GM08714 (cell line): ENCODE data around the gene IFT57.
"Not testable (repeated sequence)": the region's sequence is repeated elsewhere in the genome, so short reads cannot be mapped to it uniquely, and the experiment has no call there.

ENCODE experiments used
- H3K4me3 ChIP-seq: fragments of 200-500 bp; sonication (Bioruptor generic); 2 replicates; pipeline ENCODE4 v1.5.1; 2014; ENCODE audit warnings: mild to moderate bottlenecking, low read length, inconsistent platforms
- ZNF274 ChIP-seq: IDR thresholded peaks from 2 replicates; pipeline ENCODE4 v1.6.1; 2012; ENCODE audit warnings: mild to moderate bottlenecking, low read depth, low read length

The IFT57 gene

DNA sequence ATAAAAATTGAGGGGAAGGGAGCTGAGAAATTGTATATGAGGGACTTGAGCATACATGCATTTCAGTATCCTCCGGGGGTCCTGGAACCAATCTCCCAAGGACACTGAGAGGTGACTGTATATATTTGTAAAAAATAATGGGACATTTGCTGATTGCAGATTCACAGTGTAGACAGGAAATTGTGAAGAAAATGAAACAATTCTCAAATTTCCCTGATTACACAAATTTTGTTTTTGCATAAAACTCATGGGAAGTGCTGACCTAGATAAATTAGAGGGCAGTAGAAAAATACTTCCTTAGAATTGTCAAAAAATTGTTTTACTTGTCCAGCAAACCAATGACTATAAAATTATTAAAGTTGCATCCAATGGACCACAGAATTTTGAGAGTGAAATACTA, 64.0 kb downstream of the IFT57 start:
- TF ChIP-seq ZNF274, result no peak

DNA sequence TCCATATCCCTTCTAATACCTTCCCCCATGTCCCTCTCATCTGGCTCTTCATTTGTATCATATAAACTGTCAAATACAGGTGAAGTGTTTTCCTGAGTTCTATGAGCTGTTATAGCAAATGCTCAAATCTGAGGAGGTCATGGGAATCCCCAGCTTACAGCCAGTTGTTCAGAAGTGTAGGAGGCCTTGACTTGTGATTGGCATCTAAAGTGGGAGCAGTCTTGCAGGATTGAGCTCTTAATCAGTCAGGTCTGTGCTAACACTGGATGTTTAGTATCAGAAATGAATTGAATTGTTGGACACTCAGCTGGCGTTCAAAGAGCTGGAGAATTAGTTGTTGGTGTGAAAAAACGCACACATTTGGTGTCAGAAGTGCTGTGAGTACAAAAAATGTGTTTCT, 65.0 kb downstream of the IFT57 start:
- TF ChIP-seq ZNF274, result no peak
- H3K4me3 ChIP-seq, result no peak overlapping the region

More for the DNA sequence above, 64.0 kb downstream of the IFT57 start:
- H3K4me3 ChIP-seq, result no peak overlapping the region

DNA sequence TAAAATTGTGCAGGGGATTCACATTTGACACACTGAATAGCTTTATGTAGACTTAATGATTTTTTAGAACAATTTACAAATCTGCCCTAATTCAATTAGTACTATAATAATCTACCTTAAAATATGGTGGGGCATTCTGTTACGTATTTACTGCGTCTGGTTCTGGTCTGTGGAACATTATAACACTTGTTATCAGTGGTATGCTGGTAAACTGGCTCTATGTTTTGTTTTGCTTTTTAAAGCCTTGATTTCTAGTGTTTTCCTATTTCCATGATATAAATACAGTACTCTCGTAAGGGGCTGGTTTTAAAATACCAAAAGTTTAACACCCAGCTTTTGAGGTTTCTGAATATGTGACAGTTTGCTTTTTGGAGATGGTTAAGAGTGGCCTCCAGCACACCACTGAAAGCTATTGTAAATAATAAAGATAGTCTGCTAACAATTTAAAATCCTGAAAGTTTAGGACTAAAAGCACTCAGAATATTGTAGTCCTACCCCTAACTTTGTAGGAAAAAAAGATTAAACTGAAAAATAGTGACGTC, 65.8 kb downstream of the IFT57 start:
- no peak for TF ChIP-seq ZNF274
- no peak overlapping the region for H3K4me3 ChIP-seq

DNA sequence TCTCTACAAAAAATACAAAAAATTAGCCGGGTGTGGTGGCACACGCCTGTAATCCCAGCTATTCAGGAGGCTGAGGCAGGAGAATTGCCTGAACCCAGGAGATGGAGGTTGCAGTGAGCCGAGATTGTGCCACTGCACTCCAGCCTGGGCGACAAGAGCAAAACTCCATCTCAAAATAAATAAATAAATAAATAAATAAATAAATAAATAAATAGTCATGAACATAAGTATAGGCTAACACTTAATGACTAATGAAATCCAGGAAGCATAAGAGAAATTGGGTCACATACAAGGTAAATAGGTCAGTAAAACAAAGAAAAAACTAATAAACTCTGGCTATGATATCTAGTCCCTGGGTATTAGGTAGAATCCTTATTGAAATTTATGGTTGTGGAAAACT, 66.6 kb downstream of the IFT57 start:
- H3K4me3 ChIP-seq, result not testable (repeated sequence)

DNA sequence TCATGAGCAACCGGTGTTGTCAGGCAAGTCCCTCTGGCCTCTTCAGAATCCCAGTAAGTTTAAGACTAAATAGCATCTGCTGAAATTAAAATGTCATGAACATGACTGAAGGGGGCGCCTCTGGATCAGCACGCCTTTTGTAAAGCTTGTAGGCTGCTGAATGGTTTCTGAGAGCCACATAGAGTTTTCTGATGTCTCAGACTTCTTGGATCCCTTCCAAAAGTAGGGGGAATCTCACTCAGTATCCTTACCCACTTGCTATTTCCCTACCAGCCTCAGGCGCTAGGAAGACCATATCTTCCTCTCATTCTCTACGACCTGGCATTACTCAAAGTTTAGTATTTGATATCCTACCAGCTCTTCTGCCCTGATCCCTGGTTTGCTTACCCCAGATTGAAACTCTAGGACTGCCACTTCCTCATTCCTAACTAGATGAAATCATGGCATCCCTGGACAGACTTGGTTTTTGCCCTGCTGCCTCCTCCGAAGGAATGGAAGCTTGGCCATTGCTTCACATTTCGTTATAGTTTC, 68.7 kb downstream of the IFT57 start:
- TF ChIP-seq ZNF274, result no peak
- no peak overlapping the region for H3K4me3 ChIP-seq

DNA sequence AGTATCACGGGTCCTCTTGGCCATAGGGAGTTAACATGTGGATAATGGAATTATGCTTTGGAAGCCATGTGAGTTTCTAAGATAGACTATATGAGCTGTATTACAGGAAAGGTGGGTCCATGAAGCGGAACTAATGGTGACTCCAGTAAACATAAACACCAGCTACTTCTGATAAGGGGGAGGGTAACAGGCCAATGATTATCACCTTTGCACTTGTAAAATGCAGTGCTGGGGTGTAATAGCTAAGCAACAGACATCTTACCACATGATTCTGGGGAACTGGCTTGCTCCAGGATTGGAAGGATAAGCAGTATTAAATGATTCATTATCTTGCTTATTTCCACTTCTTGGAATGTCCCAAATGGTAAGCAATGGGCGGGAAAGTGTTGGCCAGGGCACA, 70.0 kb downstream of the IFT57 start:
- TF ChIP-seq ZNF274, result no peak
- H3K4me3 ChIP-seq, result no peak overlapping the region

DNA sequence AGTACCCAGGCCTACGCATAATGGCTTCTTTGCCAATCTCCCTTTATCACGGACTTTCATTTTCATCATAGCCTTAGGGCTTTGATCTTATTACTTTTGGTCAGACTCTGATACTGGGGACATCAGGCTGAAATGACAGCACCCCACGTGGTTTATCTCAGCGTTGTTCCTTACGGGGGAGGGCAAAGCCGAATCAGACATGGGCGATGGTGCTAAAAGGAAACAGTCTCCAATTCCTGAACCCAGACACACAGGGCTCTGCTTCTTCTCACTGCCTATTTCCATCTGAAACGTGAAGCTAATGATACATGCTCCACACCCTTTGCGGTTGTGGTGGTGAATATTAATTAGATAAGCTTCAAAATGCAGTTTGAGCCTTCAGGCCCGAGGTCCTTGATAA, 72.0 kb downstream of the IFT57 start:
- H3K4me3 ChIP-seq, result no peak overlapping the region
- no peak for TF ChIP-seq ZNF274

DNA sequence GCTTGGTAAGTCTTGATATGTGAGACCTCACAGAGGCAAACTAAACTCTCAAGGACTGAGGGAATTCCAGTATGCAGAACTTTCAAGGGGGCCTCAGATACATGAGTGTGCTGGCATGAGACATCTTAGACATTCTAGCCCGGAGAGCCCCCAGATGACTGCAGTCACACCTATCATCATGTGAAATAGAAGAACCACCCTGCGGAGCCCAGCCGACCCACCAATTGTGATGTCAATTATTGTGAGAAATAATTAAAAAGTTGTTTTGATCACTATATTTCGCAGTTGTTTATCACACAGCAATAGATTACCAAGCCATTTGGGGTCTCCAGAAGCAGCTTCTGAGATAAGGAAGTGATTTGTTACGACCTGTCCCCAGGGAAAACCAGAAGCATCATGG, 76.1 kb downstream of the IFT57 start:
- no peak for TF ChIP-seq ZNF274
- no peak overlapping the region for H3K4me3 ChIP-seq

DNA sequence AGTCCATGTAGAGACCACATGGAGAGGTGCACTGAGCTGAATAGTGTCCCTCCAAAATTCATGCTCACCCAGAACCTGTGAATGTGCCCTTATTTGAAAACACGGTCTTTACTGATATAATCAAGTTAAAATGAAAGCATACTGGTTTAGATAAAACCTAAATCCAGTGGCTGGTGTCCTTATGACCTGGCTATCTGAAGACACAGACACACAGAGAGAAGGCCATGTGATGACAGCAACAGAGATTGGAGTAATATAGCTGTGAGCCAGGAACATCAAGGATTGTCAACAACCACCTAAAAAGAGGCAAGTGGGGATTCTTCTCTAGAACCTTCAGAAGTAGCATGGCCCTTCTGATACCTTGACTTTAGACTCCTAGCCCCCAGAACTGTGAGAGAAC, 76.6 kb downstream of the IFT57 start:
- TF ChIP-seq ZNF274, result no peak
- H3K4me3 ChIP-seq, result no peak overlapping the region

DNA sequence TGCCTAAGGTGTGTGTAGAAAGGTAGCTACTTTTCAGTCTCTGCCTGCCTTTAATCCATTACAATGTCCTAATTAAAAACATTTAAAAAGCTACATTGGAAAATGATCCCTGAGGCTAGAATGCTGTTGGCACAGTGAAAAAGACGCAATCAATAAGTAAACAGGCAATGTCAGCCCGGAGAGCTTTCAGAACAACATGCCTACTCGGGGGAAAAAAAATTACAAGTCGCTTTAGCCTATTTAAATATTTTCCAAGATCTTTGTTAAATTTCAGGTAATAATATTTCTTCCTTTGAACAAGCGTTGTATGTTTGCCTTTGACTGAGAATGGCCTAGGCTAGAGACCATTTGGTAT, 84.8 kb downstream of the IFT57 start:
- TF ChIP-seq ZNF274, result no peak
- no peak overlapping the region for H3K4me3 ChIP-seq

DNA sequence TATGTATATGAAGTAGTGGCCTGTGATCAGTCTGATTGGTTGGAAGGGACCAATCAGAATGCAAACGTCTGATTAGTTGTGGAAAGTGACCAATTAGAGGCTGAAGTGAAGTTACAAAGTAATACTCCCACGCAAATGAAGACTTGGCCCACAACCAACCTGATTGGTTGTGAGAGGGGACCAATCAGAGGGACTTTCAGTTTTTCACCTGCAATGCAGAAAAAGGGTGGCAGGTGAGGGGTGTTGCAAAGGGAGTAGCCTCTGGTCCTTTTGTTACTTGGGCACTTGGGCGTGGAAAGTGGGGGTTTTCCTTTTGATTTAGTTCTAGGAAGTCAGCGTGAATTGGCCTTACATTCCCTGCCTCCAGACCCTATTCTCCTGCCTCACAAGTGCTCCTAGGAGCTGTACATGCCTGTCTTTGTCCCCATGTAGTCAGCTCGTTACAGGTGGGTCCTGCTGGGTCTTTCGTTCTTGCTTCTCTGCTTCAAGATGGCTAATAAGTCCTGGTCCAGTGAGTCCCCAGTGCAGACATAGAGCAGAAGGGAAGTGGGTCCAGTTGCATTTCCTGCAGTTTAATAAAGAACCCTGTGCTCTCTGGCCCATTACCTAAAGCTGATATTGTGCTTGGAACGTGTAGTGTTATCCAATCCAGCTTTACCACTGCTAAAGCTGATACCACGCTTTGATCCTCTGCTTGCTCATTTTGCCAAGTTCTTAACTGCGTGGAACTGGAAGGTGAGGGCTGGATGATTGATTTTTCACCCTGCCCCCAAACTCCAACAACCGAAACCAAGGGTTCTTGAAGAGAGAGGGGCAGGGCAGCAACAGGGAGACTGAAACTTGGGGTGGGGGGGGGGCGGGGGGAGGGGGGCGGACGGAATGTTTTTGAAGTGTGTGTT, 85.4 kb downstream of the IFT57 start:
- H3K4me3 ChIP-seq, result no peak overlapping the region
- no peak for TF ChIP-seq ZNF274

DNA sequence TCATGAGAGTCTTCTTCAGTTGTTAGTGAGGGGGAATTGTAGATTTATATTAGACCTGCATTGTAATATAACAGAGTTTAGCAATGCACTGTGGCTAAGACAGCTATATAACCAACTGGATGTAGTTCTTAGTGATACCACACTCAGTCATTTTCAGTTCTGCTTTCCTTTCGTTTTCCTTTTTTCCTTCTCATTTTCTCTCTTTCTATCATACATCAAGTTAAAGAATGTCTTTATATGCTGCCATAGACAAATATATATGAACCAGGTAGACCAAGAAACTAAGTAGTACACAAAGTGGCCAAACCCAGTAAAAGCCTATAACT, 87.7 kb downstream of the IFT57 start:
- no peak overlapping the region for H3K4me3 ChIP-seq
- TF ChIP-seq ZNF274, result no peak

DNA sequence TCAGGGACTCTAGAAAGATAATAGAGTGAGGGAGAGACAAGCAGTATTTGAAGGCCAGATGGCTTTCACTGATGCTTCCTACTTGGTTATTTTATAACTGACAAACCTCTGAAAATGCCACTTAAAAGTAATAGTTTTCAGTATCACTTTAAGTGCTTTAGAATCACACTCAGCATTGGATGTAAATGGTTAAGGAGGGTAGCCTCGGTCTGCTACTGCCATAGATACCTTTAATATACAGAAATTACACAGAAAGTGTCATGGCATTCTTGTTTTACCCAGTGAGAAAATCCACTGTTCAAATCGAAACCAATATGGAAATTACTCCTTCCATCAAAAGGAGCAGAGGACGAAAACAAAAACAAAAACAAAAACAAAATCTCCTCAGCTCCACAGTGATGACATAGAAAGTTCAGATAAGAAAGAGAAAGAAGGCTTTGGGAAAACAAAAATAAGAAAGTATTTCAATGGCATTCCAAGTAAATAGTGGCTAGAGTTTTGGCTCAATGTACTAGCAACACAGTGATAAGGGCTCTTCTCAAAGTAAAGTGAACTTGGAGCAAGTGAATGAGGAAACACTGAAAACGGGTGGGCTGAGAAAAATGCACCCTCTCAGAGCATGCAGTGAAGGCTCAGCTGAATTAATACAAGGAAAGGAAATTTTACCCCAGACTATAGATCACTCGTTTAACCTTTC, 88.2 kb downstream of the IFT57 start:
- no peak for TF ChIP-seq ZNF274
- 0 out of 2 replicates have a peak overlapping the region, but pooled peaks have one; percentile 4 for H3K4me3 ChIP-seq

DNA sequence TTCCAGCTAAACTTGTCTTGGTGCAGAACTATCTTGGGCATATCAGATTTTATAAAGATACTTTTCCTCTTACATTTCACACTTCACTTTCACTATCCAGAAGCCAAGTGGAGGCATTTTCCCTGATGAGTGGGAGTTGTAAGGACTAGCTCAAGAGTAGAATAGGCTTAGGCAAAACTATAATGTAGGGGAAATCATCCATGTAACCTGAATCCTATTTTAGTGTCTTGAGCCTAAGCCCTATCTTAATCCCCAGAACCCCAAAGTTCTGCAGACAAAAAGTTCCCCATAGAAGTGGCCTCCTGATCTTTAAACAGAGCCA, 89.2 kb downstream of the IFT57 start:
- TF ChIP-seq ZNF274, result no peak
- peak overlapping the region; percentile 20; the same call in 1 of the 2 replicates for H3K4me3 ChIP-seq
